ENCODE data around the gene PON3.

DNA sequence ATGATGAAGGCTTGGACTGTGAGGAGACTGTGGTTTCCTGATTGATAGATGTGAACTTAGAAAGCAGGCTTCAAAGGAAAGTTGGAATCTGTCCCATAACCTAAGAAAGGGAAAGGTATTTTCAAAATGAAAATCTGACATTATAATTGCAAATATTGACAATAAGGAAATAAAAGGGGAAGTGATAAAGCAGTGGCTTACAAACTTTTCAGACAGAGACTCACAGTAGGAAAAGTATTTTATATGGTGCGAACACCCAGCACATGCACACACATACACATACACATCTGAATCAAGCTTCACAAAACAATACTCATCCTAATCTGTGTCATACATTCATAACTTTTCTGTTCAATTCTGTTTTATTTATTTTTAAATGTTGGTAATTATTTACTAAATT lies 76.6 kb downstream of the PON3 start:
- TF ChIP-seq, protein P1, sequence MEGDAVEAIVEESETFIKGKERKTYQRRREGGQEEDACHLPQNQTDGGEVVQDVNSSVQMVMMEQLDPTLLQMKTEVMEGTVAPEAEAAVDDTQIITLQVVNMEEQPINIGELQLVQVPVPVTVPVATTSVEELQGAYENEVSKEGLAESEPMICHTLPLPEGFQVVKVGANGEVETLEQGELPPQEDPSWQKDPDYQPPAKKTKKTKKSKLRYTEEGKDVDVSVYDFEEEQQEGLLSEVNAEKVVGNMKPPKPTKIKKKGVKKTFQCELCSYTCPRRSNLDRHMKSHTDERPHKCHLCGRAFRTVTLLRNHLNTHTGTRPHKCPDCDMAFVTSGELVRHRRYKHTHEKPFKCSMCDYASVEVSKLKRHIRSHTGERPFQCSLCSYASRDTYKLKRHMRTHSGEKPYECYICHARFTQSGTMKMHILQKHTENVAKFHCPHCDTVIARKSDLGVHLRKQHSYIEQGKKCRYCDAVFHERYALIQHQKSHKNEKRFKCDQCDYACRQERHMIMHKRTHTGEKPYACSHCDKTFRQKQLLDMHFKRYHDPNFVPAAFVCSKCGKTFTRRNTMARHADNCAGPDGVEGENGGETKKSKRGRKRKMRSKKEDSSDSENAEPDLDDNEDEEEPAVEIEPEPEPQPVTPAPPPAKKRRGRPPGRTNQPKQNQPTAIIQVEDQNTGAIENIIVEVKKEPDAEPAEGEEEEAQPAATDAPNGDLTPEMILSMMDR (IDR thresholded peaks at IDR 0.05): no peak
- no peak for TF ChIP-seq POLR2A (IDR thresholded peaks at IDR 0.05)
